HepG2 (cell line): ENCODE measurements around the gene LYZL6. TPM values are rescaled to one million over a fixed set of nuclear protein-coding genes. Genes with fewer than 3 reads are reported as not detected.

Experiments
- CCAR2 ChIP-seq: fragments of 200-400 bp; formaldehyde crosslinking; optimal IDR thresholded peaks from 2 replicates; pipeline ENCODE3; 2018; ENCODE audit warnings: low read depth, mild to moderate bottlenecking, low read length, moderate library complexity
- KDM4B ChIP-seq: sonication (generic); formaldehyde crosslinking; IDR thresholded peaks from 2 replicates; pipeline ENCODE4 v1.4.0; 2020; ENCODE audit warnings: missing genetic modification reagents
- SP140L ChIP-seq: sonication (generic); formaldehyde crosslinking; IDR thresholded peaks from 2 replicates; pipeline ENCODE4 v1.4.0; 2020; ENCODE audit warnings: missing genetic modification reagents, borderline replicate concordance
- WIZ ChIP-seq: sonication (generic); formaldehyde crosslinking; IDR thresholded peaks from 2 replicates; pipeline ENCODE4 v1.5.1; 2020; ENCODE audit warnings: mild to moderate bottlenecking, missing genetic modification reagents
- YEATS4 ChIP-seq: sonication (generic); formaldehyde crosslinking; IDR thresholded peaks from 2 replicates; pipeline ENCODE4 v1.4.0; 2020; ENCODE audit warnings: missing genetic modification reagents, borderline replicate concordance
- ZBTB7B ChIP-seq: sonication (generic); formaldehyde crosslinking; IDR thresholded peaks from 2 replicates; pipeline ENCODE4 v1.4.0; 2020; ENCODE audit warnings: missing genetic modification reagents
- ZKSCAN5 ChIP-seq: sonication (generic); formaldehyde crosslinking; IDR thresholded peaks from 2 replicates; pipeline ENCODE4 v1.5.1; 2020; ENCODE audit warnings: mild to moderate bottlenecking, missing genetic modification reagents
- polyA plus RNA-seq, 8 experiments: library from polyadenylated mRNA; depleted of rRNA in 3 of 8; stranded (reverse) in 7 of 8; unstranded in 1 of 8; fragments of >200 nt; fragmentation: Illumina TruSeq in 4 of 8; extraction: Trizol in 4 of 8; gene quantifications; 2 replicates each; pipeline versions ENCODE4 v1.2.1 to v1.2.3, GENCODE V29; 2011 to 2016; ENCODE audit warnings: low read depth in 4 of 8, missing spikeins in 1 of 8, mixed read lengths in 1 of 8; ENCODE audit not compliant: insufficient read depth in 1 of 8
- total RNA-seq, 5 experiments: library from RNA; depleted of rRNA; stranded (reverse); fragments of >200 nt; fragmentation: Illumina TruSeq; extraction: Trizol; gene quantifications; 2 replicates each; pipeline ENCODE4 v1.2.3, GENCODE V29; 2016; ENCODE audit warnings: low read depth in 1 of 5
- TF ChIP-seq, protein P1 (sequence below): sonication (generic); formaldehyde crosslinking; IDR thresholded peaks from 2 replicates; pipeline ENCODE4 v1.9.0; 2021; ENCODE audit warnings: mild to moderate bottlenecking, missing genetic modification reagents
- TF ChIP-seq, protein P2 (sequence below), 2 experiments: fragments of 450-650 bp in 1 of 2; sonication (generic) in 1 of 2; formaldehyde crosslinking; IDR thresholded peaks; 2 replicates each; pipeline versions ENCODE4 v1.5.0 to v1.8.0; 2020 to 2022; ENCODE audit warnings: mild to moderate bottlenecking in 1 of 2, missing genetic modification reagents in 1 of 2
- TF ChIP-seq, protein P3 (sequence below): sonication (generic); formaldehyde crosslinking; IDR thresholded peaks from 2 replicates; pipeline ENCODE4 v1.9.0; 2022; ENCODE audit warnings: low read depth, missing genetic modification reagents
- TF ChIP-seq, protein P4 (sequence below): sonication (generic); formaldehyde crosslinking; IDR thresholded peaks from 2 replicates; pipeline ENCODE4 v1.5.0; 2020; ENCODE audit warnings: mild to moderate bottlenecking, missing genetic modification reagents, borderline replicate concordance
- TF ChIP-seq, protein P5 (sequence below): sonication (generic); formaldehyde crosslinking; IDR thresholded peaks from 2 replicates; pipeline ENCODE4 v1.5.1; 2020; ENCODE audit warnings: mild to moderate bottlenecking, missing genetic modification reagents

LYZL6 gene
- total and polyA plus RNA-seq, 2 of the 13 experiments (the other 11 are each of a cell fraction or from before 2014, with no cell fraction given), result not detected

DNA sequence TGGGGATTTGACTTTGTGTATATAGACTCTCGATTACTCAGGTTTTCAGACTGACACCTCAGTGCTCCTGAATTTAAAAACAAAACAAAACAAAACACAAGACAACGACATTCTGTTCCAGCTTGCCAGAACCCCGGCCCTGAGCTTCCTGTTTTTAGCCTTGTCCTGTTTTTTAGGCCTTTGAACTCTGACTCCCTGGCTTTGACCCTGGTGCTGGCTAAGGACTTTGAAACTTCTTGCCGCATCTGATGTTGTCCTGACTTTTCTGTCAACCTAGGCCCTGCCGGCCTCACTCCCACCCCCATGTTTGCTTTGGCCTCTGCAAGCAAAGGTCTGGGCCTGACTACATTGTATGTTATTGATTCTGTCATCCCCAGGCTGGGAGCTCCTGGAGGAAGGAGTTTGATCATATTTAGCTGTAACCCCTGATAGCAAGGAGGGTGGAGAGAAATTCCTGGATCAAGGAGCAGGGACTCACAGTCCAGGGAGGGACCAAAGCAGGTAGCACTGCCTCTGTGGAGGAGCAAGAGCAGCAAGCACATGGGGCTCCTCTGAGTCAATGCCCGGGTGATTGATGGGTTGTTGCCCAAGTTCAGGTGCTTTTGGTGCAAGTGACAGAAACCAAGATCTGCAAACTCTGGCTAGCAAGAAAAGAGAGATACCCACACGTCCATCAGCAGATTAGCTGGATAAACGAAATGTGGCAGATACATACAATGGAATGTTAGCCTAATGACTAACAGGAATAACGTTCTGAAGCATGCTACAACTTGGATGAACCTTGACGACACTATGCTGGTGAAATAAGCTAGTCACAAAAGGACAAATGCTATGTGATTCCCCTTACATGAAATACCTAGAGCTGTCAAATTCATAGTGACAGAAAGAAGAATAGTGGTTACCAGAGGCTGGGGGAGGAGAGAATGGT lies 30.1 kb upstream of the LYZL6 start (continued):
- TF ChIP-seq, protein P1, sequence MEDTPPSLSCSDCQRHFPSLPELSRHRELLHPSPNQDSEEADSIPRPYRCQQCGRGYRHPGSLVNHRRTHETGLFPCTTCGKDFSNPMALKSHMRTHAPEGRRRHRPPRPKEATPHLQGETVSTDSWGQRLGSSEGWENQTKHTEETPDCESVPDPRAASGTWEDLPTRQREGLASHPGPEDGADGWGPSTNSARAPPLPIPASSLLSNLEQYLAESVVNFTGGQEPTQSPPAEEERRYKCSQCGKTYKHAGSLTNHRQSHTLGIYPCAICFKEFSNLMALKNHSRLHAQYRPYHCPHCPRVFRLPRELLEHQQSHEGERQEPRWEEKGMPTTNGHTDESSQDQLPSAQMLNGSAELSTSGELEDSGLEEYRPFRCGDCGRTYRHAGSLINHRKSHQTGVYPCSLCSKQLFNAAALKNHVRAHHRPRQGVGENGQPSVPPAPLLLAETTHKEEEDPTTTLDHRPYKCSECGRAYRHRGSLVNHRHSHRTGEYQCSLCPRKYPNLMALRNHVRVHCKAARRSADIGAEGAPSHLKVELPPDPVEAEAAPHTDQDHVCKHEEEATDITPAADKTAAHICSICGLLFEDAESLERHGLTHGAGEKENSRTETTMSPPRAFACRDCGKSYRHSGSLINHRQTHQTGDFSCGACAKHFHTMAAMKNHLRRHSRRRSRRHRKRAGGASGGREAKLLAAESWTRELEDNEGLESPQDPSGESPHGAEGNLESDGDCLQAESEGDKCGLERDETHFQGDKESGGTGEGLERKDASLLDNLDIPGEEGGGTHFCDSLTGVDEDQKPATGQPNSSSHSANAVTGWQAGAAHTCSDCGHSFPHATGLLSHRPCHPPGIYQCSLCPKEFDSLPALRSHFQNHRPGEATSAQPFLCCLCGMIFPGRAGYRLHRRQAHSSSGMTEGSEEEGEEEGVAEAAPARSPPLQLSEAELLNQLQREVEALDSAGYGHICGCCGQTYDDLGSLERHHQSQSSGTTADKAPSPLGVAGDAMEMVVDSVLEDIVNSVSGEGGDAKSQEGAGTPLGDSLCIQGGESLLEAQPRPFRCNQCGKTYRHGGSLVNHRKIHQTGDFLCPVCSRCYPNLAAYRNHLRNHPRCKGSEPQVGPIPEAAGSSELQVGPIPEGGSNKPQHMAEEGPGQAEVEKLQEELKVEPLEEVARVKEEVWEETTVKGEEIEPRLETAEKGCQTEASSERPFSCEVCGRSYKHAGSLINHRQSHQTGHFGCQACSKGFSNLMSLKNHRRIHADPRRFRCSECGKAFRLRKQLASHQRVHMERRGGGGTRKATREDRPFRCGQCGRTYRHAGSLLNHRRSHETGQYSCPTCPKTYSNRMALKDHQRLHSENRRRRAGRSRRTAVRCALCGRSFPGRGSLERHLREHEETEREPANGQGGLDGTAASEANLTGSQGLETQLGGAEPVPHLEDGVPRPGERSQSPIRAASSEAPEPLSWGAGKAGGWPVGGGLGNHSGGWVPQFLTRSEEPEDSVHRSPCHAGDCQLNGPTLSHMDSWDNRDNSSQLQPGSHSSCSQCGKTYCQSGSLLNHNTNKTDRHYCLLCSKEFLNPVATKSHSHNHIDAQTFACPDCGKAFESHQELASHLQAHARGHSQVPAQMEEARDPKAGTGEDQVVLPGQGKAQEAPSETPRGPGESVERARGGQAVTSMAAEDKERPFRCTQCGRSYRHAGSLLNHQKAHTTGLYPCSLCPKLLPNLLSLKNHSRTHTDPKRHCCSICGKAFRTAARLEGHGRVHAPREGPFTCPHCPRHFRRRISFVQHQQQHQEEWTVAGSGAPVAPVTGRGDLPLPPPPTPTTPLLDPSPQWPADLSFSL (CRISPR knock-in tag), result no peak
- peak; percentile 82; the same call in 1 of the 2 replicates for TF ChIP-seq SP140L (CRISPR knock-in tag)
- TF ChIP-seq, protein P2, sequence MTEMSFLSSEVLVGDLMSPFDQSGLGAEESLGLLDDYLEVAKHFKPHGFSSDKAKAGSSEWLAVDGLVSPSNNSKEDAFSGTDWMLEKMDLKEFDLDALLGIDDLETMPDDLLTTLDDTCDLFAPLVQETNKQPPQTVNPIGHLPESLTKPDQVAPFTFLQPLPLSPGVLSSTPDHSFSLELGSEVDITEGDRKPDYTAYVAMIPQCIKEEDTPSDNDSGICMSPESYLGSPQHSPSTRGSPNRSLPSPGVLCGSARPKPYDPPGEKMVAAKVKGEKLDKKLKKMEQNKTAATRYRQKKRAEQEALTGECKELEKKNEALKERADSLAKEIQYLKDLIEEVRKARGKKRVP (CRISPR knock-in tag; IDR thresholded peaks at IDR 0.05), result peak in 1 of 2 experiments; percentile 81; a peak in 2 of 4 replicates
- TF ChIP-seq, protein P3, sequence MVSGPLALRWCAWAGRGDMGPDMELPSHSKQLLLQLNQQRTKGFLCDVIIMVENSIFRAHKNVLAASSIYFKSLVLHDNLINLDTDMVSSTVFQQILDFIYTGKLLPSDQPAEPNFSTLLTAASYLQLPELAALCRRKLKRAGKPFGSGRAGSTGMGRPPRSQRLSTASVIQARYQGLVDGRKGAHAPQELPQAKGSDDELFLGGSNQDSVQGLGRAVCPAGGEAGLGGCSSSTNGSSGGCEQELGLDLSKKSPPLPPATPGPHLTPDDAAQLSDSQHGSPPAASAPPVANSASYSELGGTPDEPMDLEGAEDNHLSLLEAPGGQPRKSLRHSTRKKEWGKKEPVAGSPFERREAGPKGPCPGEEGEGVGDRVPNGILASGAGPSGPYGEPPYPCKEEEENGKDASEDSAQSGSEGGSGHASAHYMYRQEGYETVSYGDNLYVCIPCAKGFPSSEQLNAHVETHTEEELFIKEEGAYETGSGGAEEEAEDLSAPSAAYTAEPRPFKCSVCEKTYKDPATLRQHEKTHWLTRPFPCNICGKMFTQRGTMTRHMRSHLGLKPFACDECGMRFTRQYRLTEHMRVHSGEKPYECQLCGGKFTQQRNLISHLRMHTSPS (CRISPR knock-in tag), result 0 out of 2 replicates have a peak, but pooled peaks have one; percentile 25
- TF ChIP-seq, protein P4, sequence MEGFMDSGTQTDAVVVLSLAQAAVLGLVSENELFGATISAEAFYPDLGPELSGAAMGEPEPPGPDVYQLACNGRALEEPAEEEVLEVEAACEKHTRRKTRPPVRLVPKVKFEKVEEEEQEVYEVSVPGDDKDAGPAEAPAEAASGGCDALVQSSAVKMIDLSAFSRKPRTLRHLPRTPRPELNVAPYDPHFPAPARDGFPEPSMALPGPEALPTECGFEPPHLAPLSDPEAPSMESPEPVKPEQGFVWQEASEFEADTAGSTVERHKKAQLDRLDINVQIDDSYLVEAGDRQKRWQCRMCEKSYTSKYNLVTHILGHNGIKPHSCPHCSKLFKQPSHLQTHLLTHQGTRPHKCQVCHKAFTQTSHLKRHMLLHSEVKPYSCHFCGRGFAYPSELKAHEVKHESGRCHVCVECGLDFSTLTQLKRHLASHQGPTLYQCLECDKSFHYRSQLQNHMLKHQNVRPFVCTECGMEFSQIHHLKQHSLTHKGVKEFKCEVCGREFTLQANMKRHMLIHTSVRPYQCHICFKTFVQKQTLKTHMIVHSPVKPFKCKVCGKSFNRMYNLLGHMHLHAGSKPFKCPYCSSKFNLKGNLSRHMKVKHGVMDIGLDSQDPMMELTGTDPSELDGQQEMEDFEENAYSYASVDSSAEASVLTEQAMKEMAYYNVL (CRISPR knock-in tag), result peak; percentile 89
- peak; percentile 90 for TF ChIP-seq ZBTB7B (CRISPR knock-in tag)
- peak; percentile 40; the same call in 1 of the 2 replicates for TF ChIP-seq YEATS4 (CRISPR knock-in tag)
- no peak for TF ChIP-seq ZKSCAN5 (CRISPR knock-in tag)
- TF ChIP-seq WIZ (CRISPR knock-in tag), result peak; percentile 76
- TF ChIP-seq KDM4B, result peak; percentile 93; the same call in 1 of the 2 replicates
- peak; percentile 69 for TF ChIP-seq CCAR2
- TF ChIP-seq, protein P5, sequence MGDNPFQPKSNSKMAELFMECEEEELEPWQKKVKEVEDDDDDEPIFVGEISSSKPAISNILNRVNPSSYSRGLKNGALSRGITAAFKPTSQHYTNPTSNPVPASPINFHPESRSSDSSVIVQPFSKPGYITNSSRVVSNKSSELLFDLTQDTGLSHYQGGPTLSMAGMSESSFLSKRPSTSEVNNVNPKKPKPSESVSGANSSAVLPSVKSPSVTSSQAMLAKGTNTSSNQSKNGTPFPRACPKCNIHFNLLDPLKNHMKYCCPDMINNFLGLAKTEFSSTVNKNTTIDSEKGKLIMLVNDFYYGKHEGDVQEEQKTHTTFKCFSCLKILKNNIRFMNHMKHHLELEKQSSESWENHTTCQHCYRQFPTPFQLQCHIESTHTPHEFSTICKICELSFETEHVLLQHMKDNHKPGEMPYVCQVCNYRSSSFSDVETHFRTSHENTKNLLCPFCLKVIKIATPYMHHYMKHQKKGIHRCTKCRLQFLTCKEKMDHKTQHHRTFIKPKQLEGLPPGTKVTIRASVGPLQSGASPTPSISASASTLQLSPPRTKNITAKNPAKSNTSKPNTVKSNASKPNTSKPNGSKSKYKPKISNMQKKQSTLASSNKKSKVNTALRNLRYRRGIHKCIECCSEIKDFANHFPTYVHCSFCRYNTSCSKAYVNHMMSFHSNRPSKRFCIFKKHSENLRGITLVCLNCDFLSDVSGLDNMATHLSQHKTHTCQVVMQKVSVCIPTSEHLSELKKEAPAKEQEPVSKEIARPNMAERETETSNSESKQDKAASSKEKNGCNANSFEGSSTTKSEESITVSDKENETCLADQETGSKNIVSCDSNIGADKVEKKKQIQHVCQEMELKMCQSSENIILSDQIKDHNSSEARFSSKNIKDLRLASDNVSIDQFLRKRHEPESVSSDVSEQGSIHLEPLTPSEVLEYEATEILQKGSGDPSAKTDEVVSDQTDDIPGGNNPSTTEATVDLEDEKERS (CRISPR knock-in tag), result no peak; the same call in 1 of the 2 replicates
